Transverse colon (tissue), 4 donors: ENCODE results near the gene FCRL6. TPM values are rescaled to one million over a fixed set of nuclear protein-coding genes. Genes with fewer than 3 reads are reported as not detected.

Experiments
- DNase-seq: peaks from one replicate; pipeline ENCODE4 v3.0.0-alpha.2; 2019
- H3K27ac ChIP-seq, 4 donors: fragments of 200-600 bp; sonication (generic); 2 replicates each; pipeline ENCODE4 v1.5.1; 2016 to 2018; ENCODE audit warnings: inconsistent platforms in 4 of 4
- H3K27me3 ChIP-seq: fragments of 200-600 bp; sonication (generic); 2 replicates; pipeline ENCODE4 v1.5.1; 2017; ENCODE audit warnings: inconsistent platforms
- H3K36me3 ChIP-seq, 4 donors: fragments of 200-600 bp; sonication (generic); 2 replicates each; pipeline ENCODE4 v1.5.1; 2017 to 2019; ENCODE audit warnings: inconsistent platforms in 4 of 4
- H3K4me1 ChIP-seq, 4 donors: fragments of 200-600 bp; sonication (generic); 2 replicates each; pipeline ENCODE4 v1.5.1; 2017 to 2020; ENCODE audit warnings: inconsistent platforms in 4 of 4
- H3K4me3 ChIP-seq, 4 donors: fragments of 200-600 bp; sonication (generic); 1 replicate in 1 of 4; 2 replicates in 3 of 4; pipeline versions ENCODE4 v1.5.1 to v1.6.1; 2017 to 2019; ENCODE audit warnings: inconsistent platforms in 4 of 4
- H3K9me3 ChIP-seq, 2 donors: fragments of 200-600 bp; sonication (generic); 2 replicates each; pipeline ENCODE4 v1.5.1; 2017 to 2019; ENCODE audit warnings: inconsistent platforms in 2 of 2
- EP300 ChIP-seq: sonication (generic); formaldehyde crosslinking; IDR thresholded peaks from one replicate; pipeline ENCODE4 v1.6.1; 2017; ENCODE audit warnings: antibody characterized with exemption, low read depth
- POLR2A ChIP-seq: fragments of 450-650 bp; IDR thresholded peaks from one replicate; pipeline ENCODE4 v1.6.1; 2016; ENCODE audit warnings: antibody characterized with exemption, mild to moderate bottlenecking, moderate library complexity
- POLR2AphosphoS5 ChIP-seq, 3 donors: sonication (generic); formaldehyde crosslinking; IDR thresholded peaks; one replicate each; pipeline ENCODE4 v1.6.1; 2016; ENCODE audit warnings: antibody characterized with exemption in 3 of 3
- WGBS, 2 donors: methylation state at CpG; one replicate each; pipeline ENCODE4 v1.1.5; 2018; ENCODE audit warnings: low coverage in 1 of 2; 5-methylcytosine and 5-hydroxymethylcytosine counted together
- in situ Hi-C, 4 donors: fragments of 200-750 bp; cut with MboI; loops; one replicate each; pipeline versions ENCODE4 v1.15.0 to v1.15.1; 2017; ENCODE audit warnings: low sequenced_read_pairs in 3 of 4, low pct_ligation_motif_present in 1 of 4, low pct_unique_long_range_greater_than_20kb in 1 of 4
- intact Hi-C: fragments of 100-400 bp; cut with DNase I; formaldehyde crosslinking; loops from one replicate; pipeline ENCODE4 v1.15.1; 2023; ENCODE audit warnings: low total_unique reads
- total RNA-seq, 4 donors: library from RNA; depleted of rRNA; stranded (reverse); fragments of >200 nt; gene quantifications; one replicate each; pipeline ENCODE4 v1.1.0, GENCODE V29; 2016
- TF ChIP-seq, protein P1 (sequence below), 5 experiments: fragments of 200-600 bp in 3 of 5; fragments of 450-650 bp in 2 of 5; sonication (generic) in 3 of 5; IDR thresholded peaks; 1 replicate in 2 of 5; 2 replicates in 3 of 5; pipeline ENCODE4 v1.5.1; 2016 to 2017; ENCODE audit warnings: antibody characterized with exemption in 5 of 5, inconsistent platforms in 3 of 5, mild to moderate bottlenecking in 2 of 5, moderate library complexity in 1 of 5

FCRL6 gene
- total RNA-seq, 4 donors from 2014 or later: 0.55 to 1.4 TPM; not detected in 2

DNA sequence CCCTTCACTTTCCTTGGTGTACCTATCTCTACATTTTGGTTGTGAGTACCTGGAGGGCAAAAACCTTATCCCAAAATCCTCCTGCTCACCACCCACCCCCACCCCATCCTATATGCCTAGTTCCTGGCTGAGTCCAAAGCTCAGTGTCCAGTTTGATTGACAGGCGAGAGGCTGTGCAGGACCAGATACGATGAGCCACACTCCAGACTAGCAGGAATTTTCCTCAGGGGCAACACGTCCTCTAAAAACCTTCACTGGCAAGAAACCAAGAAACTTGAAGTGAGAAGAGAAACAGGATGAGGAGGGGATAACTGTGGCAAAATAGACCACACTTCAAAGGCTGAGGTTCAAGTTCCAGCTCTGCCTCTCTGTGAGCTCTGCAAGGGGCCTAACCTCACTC, 23.4 kb downstream of the FCRL6 start:
- TF ChIP-seq, protein P1, sequence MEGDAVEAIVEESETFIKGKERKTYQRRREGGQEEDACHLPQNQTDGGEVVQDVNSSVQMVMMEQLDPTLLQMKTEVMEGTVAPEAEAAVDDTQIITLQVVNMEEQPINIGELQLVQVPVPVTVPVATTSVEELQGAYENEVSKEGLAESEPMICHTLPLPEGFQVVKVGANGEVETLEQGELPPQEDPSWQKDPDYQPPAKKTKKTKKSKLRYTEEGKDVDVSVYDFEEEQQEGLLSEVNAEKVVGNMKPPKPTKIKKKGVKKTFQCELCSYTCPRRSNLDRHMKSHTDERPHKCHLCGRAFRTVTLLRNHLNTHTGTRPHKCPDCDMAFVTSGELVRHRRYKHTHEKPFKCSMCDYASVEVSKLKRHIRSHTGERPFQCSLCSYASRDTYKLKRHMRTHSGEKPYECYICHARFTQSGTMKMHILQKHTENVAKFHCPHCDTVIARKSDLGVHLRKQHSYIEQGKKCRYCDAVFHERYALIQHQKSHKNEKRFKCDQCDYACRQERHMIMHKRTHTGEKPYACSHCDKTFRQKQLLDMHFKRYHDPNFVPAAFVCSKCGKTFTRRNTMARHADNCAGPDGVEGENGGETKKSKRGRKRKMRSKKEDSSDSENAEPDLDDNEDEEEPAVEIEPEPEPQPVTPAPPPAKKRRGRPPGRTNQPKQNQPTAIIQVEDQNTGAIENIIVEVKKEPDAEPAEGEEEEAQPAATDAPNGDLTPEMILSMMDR (IDR thresholded peaks at IDR 0.05): no peak
- no peak for TF ChIP-seq POLR2A
- TF ChIP-seq EP300: no peak
- TF ChIP-seq POLR2AphosphoS5 (IDR thresholded peaks at IDR 0.05): no peak
- H3K27me3 ChIP-seq: no peaks in the 10 kb centered on the region
- WGBS, 2 donors: 64% methylated on average over 3 of the region's 3 CpGs; no CpG with 5 or more reads in 1 of the 2 donors
- intact Hi-C loops (no loop called here), in situ Hi-C loops (no loop called here)
- H3K27ac ChIP-seq: no peak overlapping the region
- peaks cover 0 to 8% (median 0%) of the 10 kb centered on the region in 4 donors for H3K4me1 ChIP-seq
- no peaks in the 10 kb centered on the region for H3K9me3 ChIP-seq
- DNase-seq: no peak
- H3K36me3 ChIP-seq: no peaks in the 10 kb centered on the region
- no peak overlapping the region for H3K4me3 ChIP-seq

DNA sequence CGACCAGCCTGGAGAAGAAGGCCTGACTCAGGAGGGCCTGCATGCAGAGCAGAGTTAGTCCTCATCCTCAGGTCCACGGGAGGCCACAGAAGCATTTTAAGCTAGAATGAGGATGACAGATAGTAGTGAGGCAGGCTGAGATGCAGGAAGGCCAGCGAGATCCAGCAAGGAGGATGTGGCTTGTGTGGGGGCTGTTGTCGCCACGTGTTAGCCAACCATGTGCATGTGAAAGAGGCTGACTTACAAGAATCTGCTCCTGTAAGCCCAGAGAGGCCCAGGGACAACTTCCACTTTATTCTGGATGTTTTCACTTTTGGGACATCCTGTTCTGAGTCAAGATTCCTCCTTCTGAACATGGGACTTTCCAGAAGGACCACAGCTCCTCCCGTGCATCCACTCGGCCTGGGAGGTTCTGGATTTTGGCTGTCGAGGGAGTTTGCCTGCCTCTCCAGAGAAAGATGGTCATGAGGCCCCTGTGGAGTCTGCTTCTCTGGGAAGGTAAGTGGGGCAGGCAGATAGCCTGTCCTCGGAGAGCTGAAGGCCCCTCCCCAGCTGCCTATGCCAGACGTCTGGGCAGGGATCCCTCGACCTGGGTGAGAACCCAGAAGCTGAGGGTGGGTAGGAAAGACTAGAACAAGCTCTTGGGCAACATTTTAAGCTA, 24.4 kb downstream of the FCRL6 start, which contains the start of gene SLAMF8:
Gene SLAMF8 (plus strand): TSS at position 433 of the 661 bp plus-strand sequence. CDS start 26 bp downstream, at position 459.
- H3K4me3 ChIP-seq: peak within 1 kb of the TSS in 1 of 4 donors; percentile 20
- H3K4me1 ChIP-seq: peaks cover 0 to 8% (median 0%) of the 10 kb centered on the region in 4 donors
- H3K36me3 ChIP-seq: no peaks in the 10 kb centered on the region
- H3K27me3 ChIP-seq: no peaks in the 10 kb centered on the region
- H3K9me3 ChIP-seq: no peaks in the 10 kb centered on the region
- intact Hi-C loops: no loop called here
- 75% methylated on average over 11 of the region's 11 CpGs; no CpG with 5 or more reads in 1 of the 2 donors for WGBS, 2 donors
- peak within 1 kb of the TSS in 2 of 4 donors; percentile 19 to 28 for H3K27ac ChIP-seq
- peak; percentile 61 for DNase-seq
- in situ Hi-C loops: no loop called here
- TF ChIP-seq POLR2AphosphoS5 (IDR thresholded peaks at IDR 0.05) (no peak), POLR2A (no peak), EP300 (no peak)
- TF ChIP-seq, protein P1 (IDR thresholded peaks at IDR 0.05): no peak

DNA sequence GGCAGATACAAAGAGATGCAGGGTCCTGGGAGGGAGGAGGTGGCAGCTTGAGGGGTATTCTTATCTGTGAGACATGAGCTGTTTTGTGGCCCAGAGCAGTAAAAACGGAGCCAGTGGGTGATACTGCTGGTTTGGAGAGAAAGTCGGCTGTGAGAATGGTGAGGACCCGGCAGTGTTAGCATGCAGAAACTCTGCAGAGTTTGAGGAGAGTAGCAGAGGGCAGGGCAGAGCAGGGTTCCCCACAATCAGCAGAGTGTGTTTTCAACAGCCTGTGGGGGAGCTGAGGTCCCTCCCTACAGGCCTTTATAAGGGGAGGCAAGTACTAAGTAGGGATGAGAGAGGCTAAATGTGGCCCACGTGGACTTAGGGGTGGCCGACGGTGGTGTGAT, 24.9 kb downstream of the FCRL6 start:
- 84 to 92% methylated on average over 4 to 6 of the region's 6 CpGs for WGBS, 2 donors
- Histone ChIP-seq H3K4me1 (peaks cover 0 to 8% (median 0%) of the 10 kb centered on the region in 4 donors), H3K27ac (peak overlapping the region in 2 of 4 donors; percentile 19 to 28), H3K36me3 (no peaks in the 10 kb centered on the region), H3K9me3 (no peaks in the 10 kb centered on the region), H3K27me3 (no peaks in the 10 kb centered on the region), H3K4me3 (peak overlapping the region in 1 of 4 donors; percentile 20)
- no peak for DNase-seq
- intact Hi-C loops: no loop called here
- in situ Hi-C loops: no loop called here
- TF ChIP-seq, protein P1 (IDR thresholded peaks at IDR 0.05): no peak
- TF ChIP-seq POLR2A (no peak), POLR2AphosphoS5 (IDR thresholded peaks at IDR 0.05) (no peak), EP300 (no peak)

DNA sequence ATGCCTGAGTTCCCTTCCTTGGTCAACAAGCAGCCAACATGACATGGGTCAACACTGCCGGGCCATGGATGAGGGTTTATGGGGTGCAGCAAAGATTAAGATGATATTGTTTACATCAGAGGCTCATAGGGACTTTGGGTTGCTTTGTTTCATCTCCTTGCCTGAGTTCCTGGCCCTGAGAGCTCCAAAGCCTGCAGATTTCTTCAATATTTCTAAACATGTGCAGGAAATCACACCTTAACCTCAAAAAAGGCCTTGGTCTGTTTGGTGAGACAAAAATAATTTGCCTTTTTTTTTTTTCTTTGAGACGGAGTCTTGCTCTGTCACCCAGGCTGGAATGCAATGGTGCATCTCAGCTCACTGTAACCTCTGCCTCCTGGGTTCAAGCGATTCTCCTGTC, 25.4 kb downstream of the FCRL6 start:
- 84 to 100% methylated on average over 1 to 3 of the region's 3 CpGs for WGBS, 2 donors
- Histone ChIP-seq H3K4me1 (peaks cover 0 to 8% (median 0%) of the 10 kb centered on the region in 4 donors), H3K4me3 (peak overlapping the region in 1 of 4 donors; percentile 20), H3K27me3 (no peaks in the 10 kb centered on the region), H3K36me3 (no peaks in the 10 kb centered on the region), H3K27ac (peak overlapping the region in 2 of 4 donors; percentile 19 to 28), H3K9me3 (no peaks in the 10 kb centered on the region)
- no peak for TF ChIP-seq POLR2A
- no peak for TF ChIP-seq EP300
- TF ChIP-seq, protein P1 (IDR thresholded peaks at IDR 0.05): no peak
- no peak for TF ChIP-seq POLR2AphosphoS5 (IDR thresholded peaks at IDR 0.05)
- DNase-seq: no peak
- in situ Hi-C loops (no loop called here), intact Hi-C loops (no loop called here)
